OCI-LY1 (cell line): Measurements from ENCODE around the gene CD83.

Experiments used
- CTCF ChIP-seq: fragments of 200-600 bp; sonication (generic), shearing (Covaris generic); IDR thresholded peaks from 2 replicates; pipeline ENCODE4 v1.5.1; 2017; ENCODE audit warnings: mild to moderate bottlenecking, antibody characterized with exemption, low read length, moderate library complexity, mixed read lengths
- EZH2 ChIP-seq: fragments of 200-600 bp; sonication (generic), shearing (Covaris generic); IDR thresholded peaks from 2 replicates; pipeline ENCODE4 v1.8.0; 2017; ENCODE audit warnings: borderline replicate concordance, mixed run types, mild to moderate bottlenecking, antibody characterized with exemption, low read length, moderate library complexity, mixed read lengths

- peak; percentile 58 for TF ChIP-seq CTCF
- no peak for TF ChIP-seq EZH2
Observed at GRCh38 chr6:14129575-14129974, 12.0 kb downstream of the CD83 start.
